ENCODE data around the gene CHMP5. TPM values are rescaled to one million over a fixed set of nuclear protein-coding genes. Genes with fewer than 3 reads are reported as not detected.

Gene CHMP5
- total and polyA plus RNA-seq, 10 of the 15 experiments (the other 5 are each of a cell fraction or from before 2014, with no cell fraction given), result 40.3 to 179 (median 78.6) TPM

DNA sequence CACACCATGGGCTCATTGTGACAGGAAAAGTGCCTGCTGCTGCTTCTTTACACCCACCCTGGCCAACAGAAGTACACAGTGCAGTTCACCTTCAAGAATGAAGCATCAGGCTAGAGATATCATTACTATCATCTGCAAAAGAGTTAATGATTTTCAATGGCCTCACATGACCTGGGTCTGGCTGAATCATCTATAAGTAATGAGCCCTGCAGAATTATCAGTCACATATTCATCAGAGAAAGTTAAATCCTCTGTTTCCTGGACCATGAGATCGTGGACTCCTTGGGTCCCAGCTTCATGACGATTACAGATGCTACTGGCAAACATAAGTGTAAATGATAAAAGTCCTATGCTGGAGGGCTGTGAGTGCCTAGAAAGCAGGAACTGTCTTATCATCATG lies 8.6 kb upstream of the CHMP5 start:
- 100% methylated on average over 2 of the region's 2 CpGs for WGBS (ENCODE audit: insufficient coverage, insufficient replicate concordance, low lambda C conversion rate, missing lambda C conversion rate)
- Histone ChIP-seq H3K4me3 (no peak overlapping the region), H3K27me3 (replicated peaks in 1 of 2; ENCODE audit: control insufficient read depth in 2 of 2, insufficient read depth in 2 of 2, low read length in 1 of 2) (no peaks in the 10 kb centered on the region), H3K4me1 (ENCODE audit: control insufficient read depth, insufficient read depth, low read length) (no peaks in the 10 kb centered on the region), H3K27ac (ENCODE audit: control insufficient read depth, insufficient read depth) (no peak overlapping the region), H3K4me2 (ENCODE audit: control insufficient read depth, insufficient read depth) (no peak overlapping the region), H4K20me1 (ENCODE audit: control insufficient read depth, insufficient read depth) (no peaks in the 10 kb centered on the region), H3K36me3 (ENCODE audit: control insufficient read depth in 2 of 2, insufficient read depth in 2 of 2, low read length in 1 of 2) (peaks cover 22 to 35% of the 10 kb centered on the region in 2 experiments), H3K79me2 (ENCODE audit: control insufficient read depth, insufficient read depth, low read length) (peaks cover 5% of the 10 kb centered on the region), H2AFZ (ENCODE audit: control insufficient read depth, low read depth, low read length) (no peak overlapping the region), H3K9me3 (replicated peaks; ENCODE audit: control insufficient read depth, insufficient read depth, low read length) (no peaks in the 10 kb centered on the region), H3K9ac (ENCODE audit: control insufficient read depth, insufficient read depth, low read length) (no peak overlapping the region)
- intact Hi-C loops (cut with micrococcal nuclease; ENCODE audit: unreplicated experiment), result no loop called here
- POLR2A ChIA-PET, result interaction anchor here (0.6 kb wide), 1 partner anchor 157 kb away, joined by 3 read pairs; no protein-coding TSS in a partner anchor
- RAD21 ChIA-PET (ENCODE audit: unreplicated experiment), result no interaction called here
- CTCF ChIA-PET, result no interaction called here
- ATAC-seq (no peak), FAIRE-seq (no peak), DNase-seq (ENCODE audit: low read depth, low spot score) (no peak)
- SMC1A ChIA-PET (ENCODE audit: uncharacterized antibody, unreplicated experiment), result interaction anchor here (0.5 kb wide), 1 partner anchor 47 kb away, joined by 3 read pairs; no protein-coding TSS in a partner anchor
- in situ Hi-C loops (cut with MboI), result no loop called here
- no TSS peak for BruUV-seq (replicated peaks)
- TF ChIP-seq, protein P1, sequence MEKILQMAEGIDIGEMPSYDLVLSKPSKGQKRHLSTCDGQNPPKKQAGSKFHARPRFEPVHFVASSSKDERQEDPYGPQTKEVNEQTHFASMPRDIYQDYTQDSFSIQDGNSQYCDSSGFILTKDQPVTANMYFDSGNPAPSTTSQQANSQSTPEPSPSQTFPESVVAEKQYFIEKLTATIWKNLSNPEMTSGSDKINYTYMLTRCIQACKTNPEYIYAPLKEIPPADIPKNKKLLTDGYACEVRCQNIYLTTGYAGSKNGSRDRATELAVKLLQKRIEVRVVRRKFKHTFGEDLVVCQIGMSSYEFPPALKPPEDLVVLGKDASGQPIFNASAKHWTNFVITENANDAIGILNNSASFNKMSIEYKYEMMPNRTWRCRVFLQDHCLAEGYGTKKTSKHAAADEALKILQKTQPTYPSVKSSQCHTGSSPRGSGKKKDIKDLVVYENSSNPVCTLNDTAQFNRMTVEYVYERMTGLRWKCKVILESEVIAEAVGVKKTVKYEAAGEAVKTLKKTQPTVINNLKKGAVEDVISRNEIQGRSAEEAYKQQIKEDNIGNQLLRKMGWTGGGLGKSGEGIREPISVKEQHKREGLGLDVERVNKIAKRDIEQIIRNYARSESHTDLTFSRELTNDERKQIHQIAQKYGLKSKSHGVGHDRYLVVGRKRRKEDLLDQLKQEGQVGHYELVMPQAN (conservative IDR thresholded peaks at IDR 0.05), result no peak
- TF ChIP-seq SMARCA5 (IDR thresholded peaks at IDR 0.05) (no peak), RELA (IDR thresholded peaks at IDR 0.05; ENCODE audit: borderline replicate concordance, partially characterized antibody) (no peak)

DNA sequence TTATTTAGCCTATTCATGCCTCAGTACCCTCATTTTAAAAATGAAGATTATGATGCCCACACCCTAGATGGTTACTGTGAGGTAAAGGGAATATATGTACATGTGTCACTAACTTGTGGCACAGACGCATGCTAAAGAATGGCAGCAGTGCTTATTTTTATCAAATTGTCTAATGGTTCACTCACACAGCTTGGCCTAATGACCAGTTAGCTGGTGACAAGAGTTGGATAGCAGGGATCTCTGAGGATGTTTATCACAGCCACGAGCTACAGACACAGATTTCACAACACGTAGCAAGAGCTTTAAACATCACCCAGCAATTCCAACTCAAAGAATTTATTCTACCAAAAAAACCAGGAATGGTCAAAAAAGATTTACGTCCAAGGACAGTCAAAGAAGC lies 7.6 kb upstream of the CHMP5 start:
- FAIRE-seq (no peak), ATAC-seq (no peak), DNase-seq (ENCODE audit: low read depth, low spot score) (no peak)
- H3K27me3 ChIP-seq (replicated peaks in 1 of 2; ENCODE audit: control insufficient read depth in 2 of 2, insufficient read depth in 2 of 2, low read length in 1 of 2), result no peaks in the 10 kb centered on the region
- no peaks in the 10 kb centered on the region for H3K4me1 ChIP-seq (ENCODE audit: control insufficient read depth, insufficient read depth, low read length)
- WGBS (ENCODE audit: insufficient coverage, insufficient replicate concordance, low lambda C conversion rate, missing lambda C conversion rate), result 96% methylated on average over 4 of the region's 4 CpGs
- ChIA-PET SMC1A (ENCODE audit: uncharacterized antibody, unreplicated experiment) (interaction anchor here (0.6 to 1.8 kb wide), 4 partner anchors 9 to 127 kb away, joined by 3 read pairs; no protein-coding TSS in a partner anchor), POLR2A (no interaction called here), RAD21 (ENCODE audit: unreplicated experiment) (no interaction called here), CTCF (no interaction called here)
- BruUV-seq (replicated peaks), result no TSS peak
- H2AFZ ChIP-seq (ENCODE audit: control insufficient read depth, low read depth, low read length), result no peak overlapping the region
- no peak overlapping the region for H3K9ac ChIP-seq (ENCODE audit: control insufficient read depth, insufficient read depth, low read length)
- H3K36me3 ChIP-seq (ENCODE audit: control insufficient read depth in 2 of 2, insufficient read depth in 2 of 2, low read length in 1 of 2), result peaks cover 22 to 42% of the 10 kb centered on the region in 2 experiments
- intact Hi-C loops (cut with micrococcal nuclease; ENCODE audit: unreplicated experiment), result no loop called here
- H3K4me2 ChIP-seq (ENCODE audit: control insufficient read depth, insufficient read depth), result no peak overlapping the region
- H3K79me2 ChIP-seq (ENCODE audit: control insufficient read depth, insufficient read depth, low read length), result peaks cover 14% of the 10 kb centered on the region
- H4K20me1 ChIP-seq (ENCODE audit: control insufficient read depth, insufficient read depth), result no peaks in the 10 kb centered on the region
- in situ Hi-C loops (cut with MboI), result no loop called here
- H3K4me3 ChIP-seq, result no peak overlapping the region
- H3K9me3 ChIP-seq (replicated peaks; ENCODE audit: control insufficient read depth, insufficient read depth, low read length), result no peaks in the 10 kb centered on the region
- H3K27ac ChIP-seq (ENCODE audit: control insufficient read depth, insufficient read depth), result no peak overlapping the region
- TF ChIP-seq, protein P2, sequence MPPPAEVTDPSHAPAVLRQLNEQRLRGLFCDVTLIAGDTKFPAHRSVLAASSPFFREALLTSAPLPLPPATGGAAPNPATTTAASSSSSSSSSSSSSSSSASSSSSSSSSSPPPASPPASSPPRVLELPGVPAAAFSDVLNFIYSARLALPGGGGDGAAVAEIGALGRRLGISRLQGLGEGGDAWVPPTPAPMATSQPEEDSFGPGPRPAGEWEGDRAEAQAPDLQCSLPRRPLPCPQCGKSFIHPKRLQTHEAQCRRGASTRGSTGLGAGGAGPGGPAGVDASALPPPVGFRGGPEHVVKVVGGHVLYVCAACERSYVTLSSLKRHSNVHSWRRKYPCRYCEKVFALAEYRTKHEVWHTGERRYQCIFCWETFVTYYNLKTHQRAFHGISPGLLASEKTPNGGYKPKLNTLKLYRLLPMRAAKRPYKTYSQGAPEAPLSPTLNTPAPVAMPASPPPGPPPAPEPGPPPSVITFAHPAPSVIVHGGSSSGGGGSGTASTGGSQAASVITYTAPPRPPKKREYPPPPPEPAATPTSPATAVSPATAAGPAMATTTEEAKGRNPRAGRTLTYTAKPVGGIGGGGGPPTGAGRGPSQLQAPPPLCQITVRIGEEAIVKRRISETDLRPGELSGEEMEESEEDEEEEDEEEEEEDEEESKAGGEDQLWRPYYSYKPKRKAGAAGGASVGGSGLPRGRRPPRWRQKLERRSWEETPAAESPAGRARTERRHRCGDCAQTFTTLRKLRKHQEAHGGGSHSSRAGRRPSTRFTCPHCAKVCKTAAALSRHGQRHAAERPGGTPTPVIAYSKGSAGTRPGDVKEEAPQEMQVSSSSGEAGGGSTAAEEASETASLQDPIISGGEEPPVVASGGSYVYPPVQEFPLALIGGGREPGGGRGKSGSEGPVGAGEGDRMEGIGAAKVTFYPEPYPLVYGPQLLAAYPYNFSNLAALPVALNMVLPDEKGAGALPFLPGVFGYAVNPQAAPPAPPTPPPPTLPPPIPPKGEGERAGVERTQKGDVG (CRISPR knock-in tag; IDR thresholded peaks at IDR 0.05), result no peak
- TF ChIP-seq KDM1A (IDR thresholded peaks at IDR 0.05; ENCODE audit: borderline replicate concordance) (no peak), ESRRA (IDR thresholded peaks at IDR 0.05; ENCODE audit: low read length) (no peak), CHD4 (IDR thresholded peaks at IDR 0.05) (no peak), TCF7 (IDR thresholded peaks at IDR 0.05; ENCODE audit: borderline replicate concordance) (no peak)
- TF ChIP-seq, protein P3, sequence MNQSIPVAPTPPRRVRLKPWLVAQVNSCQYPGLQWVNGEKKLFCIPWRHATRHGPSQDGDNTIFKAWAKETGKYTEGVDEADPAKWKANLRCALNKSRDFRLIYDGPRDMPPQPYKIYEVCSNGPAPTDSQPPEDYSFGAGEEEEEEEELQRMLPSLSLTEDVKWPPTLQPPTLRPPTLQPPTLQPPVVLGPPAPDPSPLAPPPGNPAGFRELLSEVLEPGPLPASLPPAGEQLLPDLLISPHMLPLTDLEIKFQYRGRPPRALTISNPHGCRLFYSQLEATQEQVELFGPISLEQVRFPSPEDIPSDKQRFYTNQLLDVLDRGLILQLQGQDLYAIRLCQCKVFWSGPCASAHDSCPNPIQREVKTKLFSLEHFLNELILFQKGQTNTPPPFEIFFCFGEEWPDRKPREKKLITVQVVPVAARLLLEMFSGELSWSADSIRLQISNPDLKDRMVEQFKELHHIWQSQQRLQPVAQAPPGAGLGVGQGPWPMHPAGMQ (IDR thresholded peaks at IDR 0.05; ENCODE audit: borderline replicate concordance), result no peak
- TF ChIP-seq, protein P1 (conservative IDR thresholded peaks at IDR 0.05), result no peak
